HG03103 (cell line): ENCODE results near the gene SAFB2.

ENCODE experiments used
- ATAC-seq: cut with Tn5 transposase; IDR thresholded peaks from one replicate; pipeline ENCODE4 v1.9.1; 2021; ENCODE audit warnings: low read depth; ENCODE audit not compliant: unreplicated experiment

SAFB2 gene

GRCh38 chr19:5622465-5623396 is at the start of gene SAFB2, which contains the start of gene SAFB:
Gene SAFB2, minus strand, starts transcription at chr19:5622776. Its CDS starts 61 bp downstream, at chr19:5622715.
Gene SAFB, plus strand, starts transcription at chr19:5623083. Its CDS starts 123 bp downstream, at chr19:5623206.
- ATAC-seq = peak; percentile 66

- ATAC-seq = no peak
Observed at GRCh38 chr19:5671600-5671999, 49.0 kb upstream of the SAFB2 start.

GRCh38 chr19:5669212-5669611 is 46.6 kb upstream of the SAFB2 start:
- ATAC-seq = no peak

- ATAC-seq = no peak
Observed at GRCh38 chr19:5667751-5668271, 45.2 kb upstream of the SAFB2 start.

GRCh38 chr19:5666921-5667610 is 44.5 kb upstream of the SAFB2 start:
- no peak for ATAC-seq

- ATAC-seq = no peak
Observed at GRCh38 chr19:5665781-5666513, 43.4 kb upstream of the SAFB2 start.

GRCh38 chr19:5664515-5664914 is 41.9 kb upstream of the SAFB2 start:
- ATAC-seq = no peak

GRCh38 chr19:5663904-5664303 is 41.3 kb upstream of the SAFB2 start:
- ATAC-seq = no peak

- no peak for ATAC-seq
Observed at GRCh38 chr19:5661483-5661882, 38.9 kb upstream of the SAFB2 start.

- ATAC-seq = no peak
Observed at GRCh38 chr19:5655412-5655811, 32.8 kb upstream of the SAFB2 start.

GRCh38 chr19:5654931-5655330 is 32.4 kb upstream of the SAFB2 start:
- no peak for ATAC-seq

- ATAC-seq = no peak
Observed at GRCh38 chr19:5652261-5652660, 29.7 kb upstream of the SAFB2 start.

GRCh38 chr19:5651361-5651760 is 28.8 kb upstream of the SAFB2 start:
- no peak for ATAC-seq

GRCh38 chr19:5648464-5648863 is 25.9 kb upstream of the SAFB2 start:
- no peak for ATAC-seq

- no peak for ATAC-seq
Observed at GRCh38 chr19:5646703-5647102, 24.1 kb upstream of the SAFB2 start.

GRCh38 chr19:5645409-5645808 is 22.8 kb upstream of the SAFB2 start:
- no peak for ATAC-seq

- no peak for ATAC-seq
Observed at GRCh38 chr19:5644037-5644436, 21.5 kb upstream of the SAFB2 start.

GRCh38 chr19:5643060-5643459 is 20.5 kb upstream of the SAFB2 start:
- no peak for ATAC-seq

GRCh38 chr19:5642204-5642603 is 19.6 kb upstream of the SAFB2 start:
- ATAC-seq = no peak

- no peak for ATAC-seq
Observed at GRCh38 chr19:5641171-5641570, 18.6 kb upstream of the SAFB2 start.

GRCh38 chr19:5637971-5638370 is 15.4 kb upstream of the SAFB2 start:
- no peak for ATAC-seq
